Measurements from ENCODE around the gene ADD3. TPM values are rescaled to one million over a fixed set of nuclear protein-coding genes. Genes with fewer than 3 reads are reported as not detected.

ADD3 gene
- total and polyA plus RNA-seq, 9 donors, result 79.8 to 135 (median 93.6) TPM

DNA sequence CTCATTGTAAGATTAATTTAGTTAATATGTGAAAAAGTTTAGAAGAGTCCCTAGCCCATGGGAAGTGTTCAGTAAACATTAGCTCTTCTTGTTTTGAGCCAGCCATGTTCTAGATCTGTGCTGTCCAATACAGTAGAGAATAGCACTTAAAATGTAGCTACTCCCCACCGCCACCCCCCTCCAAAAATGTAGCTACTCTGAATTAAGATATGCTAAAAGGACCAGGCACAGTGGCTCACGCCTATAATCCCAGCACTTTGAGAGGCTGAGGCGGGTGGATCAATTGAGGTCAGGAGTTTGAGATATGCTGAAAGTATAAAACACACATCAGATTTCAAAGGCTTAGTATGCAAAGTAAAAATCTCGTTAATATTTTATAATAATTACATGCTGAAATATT, 152.3 kb downstream of the ADD3 start:
- H3K27me3 ChIP-seq (ENCODE audit: control insufficient read depth, insufficient read depth, low read length), result peaks cover 3% of the 10 kb centered on the region
- H3K27ac ChIP-seq (ENCODE audit: low read length), result no peak overlapping the region
- H3K4me1 ChIP-seq (ENCODE audit: control insufficient read depth, insufficient read depth, low read length), result no peaks in the 10 kb centered on the region
- H3K4me3 ChIP-seq (ENCODE audit: low read length), result no peak overlapping the region
- no peaks in the 10 kb centered on the region for H3K36me3 ChIP-seq (ENCODE audit: control insufficient read depth, insufficient read depth, low read length)
- H3K9me3 ChIP-seq (replicated peaks; ENCODE audit: control insufficient read depth, low read depth, low read length), result no peaks in the 10 kb centered on the region
- no CpG with 5 or more reads among the region's 4 CpGs for WGBS (ENCODE audit: insufficient coverage)
- no peak for DNase-seq

DNA sequence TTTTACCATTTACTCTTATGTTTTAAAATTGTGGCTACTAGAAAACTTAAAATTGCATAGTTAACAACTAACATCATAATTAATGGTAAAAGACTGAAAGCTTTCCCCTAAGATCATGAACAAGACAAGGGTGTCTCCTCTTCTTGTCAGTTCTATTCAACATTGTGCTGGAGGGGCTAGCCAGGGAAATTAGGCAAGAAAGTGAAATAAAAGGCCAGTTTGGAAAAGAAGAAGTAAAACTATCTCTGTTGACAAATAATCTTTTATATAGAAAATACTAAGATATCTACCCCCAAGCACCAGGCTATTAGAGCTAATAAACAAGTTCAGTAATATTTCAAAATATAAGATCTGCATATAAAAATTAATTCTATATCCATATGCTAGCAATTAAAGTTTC, 152.7 kb downstream of the ADD3 start:
- Histone ChIP-seq H3K4me1 (ENCODE audit: control insufficient read depth, insufficient read depth, low read length) (no peaks in the 10 kb centered on the region), H3K27ac (ENCODE audit: low read length) (no peak overlapping the region), H3K36me3 (ENCODE audit: control insufficient read depth, insufficient read depth, low read length) (no peaks in the 10 kb centered on the region), H3K27me3 (ENCODE audit: control insufficient read depth, insufficient read depth, low read length) (peaks cover 4% of the 10 kb centered on the region), H3K9me3 (replicated peaks; ENCODE audit: control insufficient read depth, low read depth, low read length) (no peaks in the 10 kb centered on the region), H3K4me3 (ENCODE audit: low read length) (no peak overlapping the region)
- DNase-seq, result no peak

DNA sequence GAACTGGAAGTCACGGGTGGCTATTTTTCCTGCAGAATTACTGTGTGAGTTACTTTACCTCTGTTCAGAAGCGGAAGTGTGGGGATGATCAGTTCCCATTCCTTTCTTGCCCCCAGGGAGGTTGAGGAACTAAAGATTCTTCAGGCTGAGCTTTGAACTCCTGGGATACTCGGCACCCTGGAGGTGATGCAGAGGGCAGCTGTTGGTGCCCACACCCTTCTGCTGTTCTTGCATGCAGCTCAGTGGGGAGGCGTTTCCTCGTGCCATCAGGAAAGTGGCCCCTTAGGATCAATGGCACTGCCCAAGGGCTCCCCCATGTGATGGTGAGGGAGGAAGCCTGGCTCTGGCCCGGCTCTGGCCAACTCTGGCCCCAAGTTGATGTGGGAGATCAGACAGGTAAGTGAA, 155.0 kb downstream of the ADD3 start:
- no peak overlapping the region for H3K4me3 ChIP-seq (ENCODE audit: low read length)
- H3K36me3 ChIP-seq (ENCODE audit: control insufficient read depth, insufficient read depth, low read length), result no peaks in the 10 kb centered on the region
- H3K27ac ChIP-seq (ENCODE audit: low read length), result no peak overlapping the region
- DNase-seq, result no peak
- no peaks in the 10 kb centered on the region for H3K4me1 ChIP-seq (ENCODE audit: control insufficient read depth, insufficient read depth, low read length)
- WGBS (ENCODE audit: insufficient coverage), result 11% methylated on average over 4 of the region's 6 CpGs
- H3K9me3 ChIP-seq (replicated peaks; ENCODE audit: control insufficient read depth, low read depth, low read length), result no peaks in the 10 kb centered on the region
- peaks cover 13% of the 10 kb centered on the region for H3K27me3 ChIP-seq (ENCODE audit: control insufficient read depth, insufficient read depth, low read length)

DNA sequence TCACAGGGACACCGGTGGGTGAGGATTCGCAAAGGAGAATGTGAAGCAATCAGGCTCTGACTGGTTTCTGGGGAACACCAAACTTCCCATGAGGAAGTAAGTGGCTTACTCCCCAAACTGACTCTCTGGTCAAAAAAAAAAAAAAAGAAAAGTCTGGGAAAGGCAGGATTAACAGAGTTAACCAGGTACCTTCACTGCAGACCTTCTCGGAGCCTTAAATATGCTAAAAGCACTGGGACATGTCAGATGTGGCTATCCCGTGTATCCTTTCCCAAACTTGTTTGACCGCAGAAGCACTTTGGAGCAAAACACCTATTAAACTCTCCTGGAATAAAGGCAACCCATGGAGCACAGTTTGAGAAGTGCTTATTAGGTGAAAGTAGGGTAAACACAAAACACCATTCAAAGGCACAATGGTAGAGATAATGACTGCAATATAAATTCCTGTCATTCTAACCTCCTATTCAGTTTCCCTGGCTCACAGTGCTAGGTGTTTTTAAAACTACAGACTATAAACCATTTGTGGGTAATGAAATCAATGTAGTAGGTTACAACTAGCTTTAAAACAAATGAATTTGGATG, 155.5 kb downstream of the ADD3 start:
- H3K4me1 ChIP-seq (ENCODE audit: control insufficient read depth, insufficient read depth, low read length), result no peaks in the 10 kb centered on the region
- WGBS (ENCODE audit: insufficient coverage), result no CpG with 5 or more reads among the region's 5 CpGs

DNA sequence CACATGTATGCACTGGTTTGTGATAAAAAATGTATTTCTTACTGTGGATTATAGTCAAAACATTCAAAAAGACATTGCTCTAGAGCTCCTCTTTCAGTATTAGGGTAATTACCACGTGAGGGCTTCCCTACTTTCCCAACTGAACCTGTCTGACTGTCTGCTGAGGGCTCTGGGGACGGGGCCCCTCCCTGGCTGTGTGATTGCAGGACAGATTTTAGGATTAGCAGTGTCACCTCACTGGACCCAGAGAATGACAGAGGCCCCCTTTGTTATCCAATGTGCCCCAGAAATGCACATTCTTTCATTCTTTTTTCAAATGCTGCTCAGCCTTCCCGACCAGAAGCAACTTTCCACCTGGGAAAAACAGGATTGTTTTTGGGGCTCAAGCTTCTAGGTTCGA, 156.1 kb downstream of the ADD3 start:
- peaks cover 5% of the 10 kb centered on the region for H3K4me1 ChIP-seq (ENCODE audit: control insufficient read depth, insufficient read depth, low read length)
- 21% methylated on average over 2 of the region's 4 CpGs for WGBS (ENCODE audit: insufficient coverage)
- H3K27me3 ChIP-seq (ENCODE audit: control insufficient read depth, insufficient read depth, low read length), result peaks cover 24% of the 10 kb centered on the region
- H3K4me3 ChIP-seq (ENCODE audit: low read length), result no peak overlapping the region
- no peak for DNase-seq
- no peaks in the 10 kb centered on the region for H3K36me3 ChIP-seq (ENCODE audit: control insufficient read depth, insufficient read depth, low read length)
- H3K9me3 ChIP-seq (replicated peaks; ENCODE audit: control insufficient read depth, low read depth, low read length), result no peaks in the 10 kb centered on the region
- H3K27ac ChIP-seq (ENCODE audit: low read length), result no peak overlapping the region

More for the DNA sequence above, 155.5 kb downstream of the ADD3 start:
- H3K9me3 ChIP-seq (replicated peaks; ENCODE audit: control insufficient read depth, low read depth, low read length), result no peaks in the 10 kb centered on the region
- no peak overlapping the region for H3K27ac ChIP-seq (ENCODE audit: low read length)
- peaks cover 18% of the 10 kb centered on the region for H3K27me3 ChIP-seq (ENCODE audit: control insufficient read depth, insufficient read depth, low read length)
- H3K4me3 ChIP-seq (ENCODE audit: low read length), result no peak overlapping the region
- DNase-seq, result no peak
- no peaks in the 10 kb centered on the region for H3K36me3 ChIP-seq (ENCODE audit: control insufficient read depth, insufficient read depth, low read length)

DNA sequence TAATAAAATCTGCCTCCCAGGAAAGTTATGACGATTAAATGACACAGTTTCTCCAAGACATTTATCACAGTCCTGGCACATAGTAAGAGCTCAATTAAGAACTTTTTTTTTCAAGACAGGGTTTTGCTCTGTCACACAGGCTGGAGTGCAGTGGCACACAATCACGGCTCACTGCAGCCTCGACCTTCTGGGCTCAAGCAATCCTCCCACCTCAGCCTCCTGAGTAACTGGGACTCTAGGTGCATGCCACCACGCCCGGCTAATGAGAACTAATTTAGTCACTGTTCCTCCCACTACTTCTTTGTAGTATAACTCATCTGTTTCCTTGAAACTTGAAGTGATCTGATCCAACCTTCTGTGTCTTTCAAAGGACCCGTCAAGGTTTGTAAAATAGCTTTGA, 157.5 kb downstream of the ADD3 start:
- peaks cover 8% of the 10 kb centered on the region for H3K4me1 ChIP-seq (ENCODE audit: control insufficient read depth, insufficient read depth, low read length)
- H3K4me3 ChIP-seq (ENCODE audit: low read length), result no peak overlapping the region
- WGBS (ENCODE audit: insufficient coverage), result 86% methylated on average over 5 of the region's 6 CpGs
- H3K9me3 ChIP-seq (replicated peaks; ENCODE audit: control insufficient read depth, low read depth, low read length), result no peaks in the 10 kb centered on the region
- H3K36me3 ChIP-seq (ENCODE audit: control insufficient read depth, insufficient read depth, low read length), result no peaks in the 10 kb centered on the region
- DNase-seq, result no peak
- peaks cover 34% of the 10 kb centered on the region for H3K27me3 ChIP-seq (ENCODE audit: control insufficient read depth, insufficient read depth, low read length)
- H3K27ac ChIP-seq (ENCODE audit: low read length), result no peak overlapping the region

DNA sequence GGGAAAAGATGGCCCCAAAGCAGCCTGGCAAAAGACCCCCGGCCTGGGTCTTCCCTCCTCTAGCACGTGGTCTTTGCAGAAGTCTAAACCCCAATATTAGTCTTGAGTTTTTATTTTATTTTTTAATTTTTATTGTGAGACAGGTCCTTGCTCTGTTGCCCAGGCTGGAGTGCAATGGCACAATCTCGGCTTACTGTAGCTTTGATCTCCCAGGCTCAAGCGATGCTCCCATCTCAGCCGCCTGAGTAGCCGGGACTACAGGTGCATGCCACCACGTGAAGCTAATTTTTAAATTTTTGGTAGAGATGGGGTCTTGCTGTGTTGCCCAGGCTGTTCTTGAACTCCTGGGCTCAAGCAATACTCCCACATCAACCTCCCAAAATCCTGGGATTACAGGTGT, 159.4 kb downstream of the ADD3 start:
- DNase-seq, result no peak
- Histone ChIP-seq H3K36me3 (ENCODE audit: control insufficient read depth, insufficient read depth, low read length) (no peaks in the 10 kb centered on the region), H3K4me1 (ENCODE audit: control insufficient read depth, insufficient read depth, low read length) (peaks cover 13% of the 10 kb centered on the region), H3K4me3 (ENCODE audit: low read length) (no peak overlapping the region), H3K27ac (ENCODE audit: low read length) (no peak overlapping the region), H3K9me3 (replicated peaks; ENCODE audit: control insufficient read depth, low read depth, low read length) (no peaks in the 10 kb centered on the region), H3K27me3 (ENCODE audit: control insufficient read depth, insufficient read depth, low read length) (peaks cover 40% of the 10 kb centered on the region)
- 72% methylated on average over 2 of the region's 7 CpGs for WGBS (ENCODE audit: insufficient coverage)

DNA sequence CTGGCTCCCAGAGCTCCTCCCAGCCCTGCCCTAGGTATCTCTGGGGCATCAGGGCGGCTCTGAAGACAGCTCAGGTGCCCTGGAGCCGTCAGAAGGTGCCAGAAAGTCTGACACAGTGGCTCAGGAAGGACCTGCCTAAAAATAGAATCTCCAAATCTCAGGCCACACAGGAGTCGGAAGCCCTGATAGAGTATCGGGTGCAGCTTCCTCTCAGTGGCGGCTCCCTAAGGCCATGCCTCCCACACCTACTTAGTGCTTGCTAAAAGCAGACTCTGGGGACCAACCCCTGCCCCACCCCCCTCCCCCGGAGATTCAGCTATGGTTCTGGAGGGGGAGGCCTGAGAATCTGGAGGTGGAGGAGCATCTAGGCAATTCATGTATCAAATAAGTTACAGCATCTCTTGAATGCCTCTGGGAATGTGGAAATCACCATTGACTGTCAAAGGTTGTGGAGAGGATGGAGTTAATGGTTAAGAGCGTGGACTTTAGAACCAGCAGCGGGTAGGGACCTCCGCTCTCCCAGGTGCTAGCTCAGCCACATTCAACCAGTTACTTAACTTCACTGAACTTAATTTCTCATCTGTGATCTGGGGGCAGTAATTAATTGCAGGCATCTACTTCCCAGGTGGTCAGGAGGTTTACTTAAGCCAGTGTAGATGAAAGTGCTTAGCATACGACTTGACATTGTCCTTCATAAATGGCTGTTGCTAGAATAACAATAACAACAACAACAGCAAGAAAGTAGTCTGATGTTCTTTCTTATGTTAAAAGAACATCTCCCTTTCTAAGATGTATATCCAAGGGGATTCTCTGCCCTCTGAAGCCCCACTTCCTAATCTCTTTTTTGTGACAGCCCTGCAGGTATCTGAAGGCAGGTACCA, 161.1 kb downstream of the ADD3 start:
- Histone ChIP-seq H3K9me3 (replicated peaks; ENCODE audit: control insufficient read depth, low read depth, low read length) (no peaks in the 10 kb centered on the region), H3K36me3 (ENCODE audit: control insufficient read depth, insufficient read depth, low read length) (no peaks in the 10 kb centered on the region), H3K4me3 (ENCODE audit: low read length) (no peak overlapping the region), H3K4me1 (ENCODE audit: control insufficient read depth, insufficient read depth, low read length) (peaks cover 13% of the 10 kb centered on the region), H3K27me3 (ENCODE audit: control insufficient read depth, insufficient read depth, low read length) (peaks cover 39% of the 10 kb centered on the region), H3K27ac (ENCODE audit: low read length) (no peak overlapping the region)
- DNase-seq, result no peak
- WGBS (ENCODE audit: insufficient coverage), result 4% methylated on average over 2 of the region's 10 CpGs

DNA sequence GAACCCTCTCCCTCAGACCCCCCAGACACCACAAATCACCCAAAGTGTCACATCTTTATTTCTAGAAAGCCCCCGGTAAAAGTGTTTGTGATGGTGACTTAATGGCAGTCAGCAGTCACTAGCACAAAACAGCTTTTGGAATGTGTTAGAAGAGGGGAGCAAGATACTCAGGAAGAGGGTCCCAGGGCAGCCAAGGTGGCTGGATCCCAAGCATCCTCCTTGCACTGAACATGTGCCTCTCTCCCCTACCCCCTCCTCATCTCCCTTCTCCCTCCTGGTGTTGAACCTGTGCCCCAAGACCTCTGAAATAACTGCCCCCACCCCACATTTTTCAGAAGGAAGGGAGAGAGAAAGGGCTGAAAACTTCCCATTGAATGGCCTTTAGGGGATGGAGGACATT, 161.8 kb downstream of the ADD3 start:
- peaks cover 13% of the 10 kb centered on the region for H3K4me1 ChIP-seq (ENCODE audit: control insufficient read depth, insufficient read depth, low read length)
- no peak for DNase-seq
- H3K4me3 ChIP-seq (ENCODE audit: low read length), result no peak overlapping the region
- H3K9me3 ChIP-seq (replicated peaks; ENCODE audit: control insufficient read depth, low read depth, low read length), result no peaks in the 10 kb centered on the region
- no peaks in the 10 kb centered on the region for H3K36me3 ChIP-seq (ENCODE audit: control insufficient read depth, insufficient read depth, low read length)
- no CpG with 5 or more reads among the region's 1 CpG for WGBS (ENCODE audit: insufficient coverage)
- no peak overlapping the region for H3K27ac ChIP-seq (ENCODE audit: low read length)
- H3K27me3 ChIP-seq (ENCODE audit: control insufficient read depth, insufficient read depth, low read length), result peaks cover 36% of the 10 kb centered on the region

DNA sequence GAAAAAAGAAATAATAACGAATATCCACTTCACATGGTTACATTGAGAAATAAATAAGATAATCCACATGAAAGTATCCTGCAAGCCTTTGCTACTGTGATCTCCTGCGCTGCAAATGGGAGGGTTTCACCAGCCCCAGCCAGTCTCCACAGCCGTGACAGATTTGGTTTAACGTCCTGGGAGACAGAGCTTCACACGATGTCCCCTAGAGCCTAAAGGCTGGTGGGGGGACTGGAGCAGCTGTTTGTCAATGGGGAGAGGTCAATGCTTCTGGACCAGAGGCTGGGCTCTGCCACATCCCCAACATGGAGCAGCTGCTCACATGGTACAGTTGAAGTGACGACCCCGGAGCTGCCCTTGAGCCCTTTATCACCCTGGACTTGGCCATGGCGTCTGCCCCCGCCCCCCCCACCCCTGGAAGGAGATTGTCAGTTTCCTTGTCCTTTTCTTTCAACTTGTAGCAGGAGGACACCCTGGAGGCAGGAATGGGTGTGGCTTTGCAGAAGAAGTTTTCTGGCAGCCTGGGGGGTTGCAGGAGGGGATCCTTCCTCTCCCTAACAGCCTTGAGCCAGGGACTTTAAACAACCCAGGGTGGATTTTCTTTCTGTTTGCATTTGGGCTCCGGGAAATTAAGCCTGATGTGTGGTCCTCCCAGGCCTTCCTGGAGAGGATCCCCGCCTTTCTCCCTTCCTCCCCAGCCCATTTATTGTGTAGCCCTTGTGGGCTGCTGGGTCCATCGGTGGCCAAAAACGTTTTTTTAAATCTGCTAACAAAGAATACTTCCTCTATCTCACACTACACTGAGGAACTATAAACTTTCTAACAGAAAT, 162.6 kb downstream of the ADD3 start:
- no peak overlapping the region for H3K4me3 ChIP-seq (ENCODE audit: low read length)
- no peak overlapping the region for H3K27ac ChIP-seq (ENCODE audit: low read length)
- H3K4me1 ChIP-seq (ENCODE audit: control insufficient read depth, insufficient read depth, low read length), result peaks cover 13% of the 10 kb centered on the region
- peaks cover 36% of the 10 kb centered on the region for H3K27me3 ChIP-seq (ENCODE audit: control insufficient read depth, insufficient read depth, low read length)
- peak; percentile 42 for DNase-seq
- 6% methylated on average over 7 of the region's 13 CpGs for WGBS (ENCODE audit: insufficient coverage)
- no peaks in the 10 kb centered on the region for H3K36me3 ChIP-seq (ENCODE audit: control insufficient read depth, insufficient read depth, low read length)
- no peaks in the 10 kb centered on the region for H3K9me3 ChIP-seq (replicated peaks; ENCODE audit: control insufficient read depth, low read depth, low read length)
